ENCODE results near the gene PLXNA4. TPM values are rescaled to one million over a fixed set of nuclear protein-coding genes. Genes with fewer than 3 reads are reported as not detected.

PLXNA4 gene
- total RNA-seq, 4 donors from 2014 or later, result 4.8 to 19.7 (median 10.7) TPM

- H3K9me3 ChIP-seq, result no peaks in the 10 kb centered on the region
- WGBS, 2 donors (ENCODE audit: low coverage in 1 of 2), result 44 to 92% methylated on average over 2 to 7 of the region's 8 CpGs
- H3K4me1 ChIP-seq, result no peaks in the 10 kb centered on the region
- H3K27me3 ChIP-seq, result no peaks in the 10 kb centered on the region
- no peak overlapping the region for H3K27ac ChIP-seq
- peaks cover 0 to 23% of the 10 kb centered on the region in 2 donors for H3K36me3 ChIP-seq
- no peak for TF ChIP-seq EP300 (IDR thresholded peaks at IDR 0.05)
- TF ChIP-seq POLR2A (IDR thresholded peaks at IDR 0.05), result no peak
- no peak for TF ChIP-seq CTCF (IDR thresholded peaks at IDR 0.05)
- TF ChIP-seq POLR2AphosphoS5 (IDR thresholded peaks at IDR 0.05), result no peak
- H3K4me3 ChIP-seq, result no peak overlapping the region
- no peak for ATAC-seq
These were observed 369.7 kb downstream of the PLXNA4 start for GRCh38 chr7:132206594-132206993.

- Histone ChIP-seq H3K4me1 (no peaks in the 10 kb centered on the region), H3K9me3 (no peaks in the 10 kb centered on the region), H3K4me3 (no peak overlapping the region), H3K27ac (no peak overlapping the region), H3K36me3 (peaks cover 0 to 23% of the 10 kb centered on the region in 2 donors), H3K27me3 (no peaks in the 10 kb centered on the region)
- no peak for ATAC-seq
- TF ChIP-seq POLR2AphosphoS5 (IDR thresholded peaks at IDR 0.05), result no peak
- TF ChIP-seq EP300 (IDR thresholded peaks at IDR 0.05), result no peak
- TF ChIP-seq CTCF (IDR thresholded peaks at IDR 0.05), result no peak
- no peak for TF ChIP-seq POLR2A (IDR thresholded peaks at IDR 0.05)
These were observed 370.8 kb downstream of the PLXNA4 start for GRCh38 chr7:132205509-132205908.

DNA sequence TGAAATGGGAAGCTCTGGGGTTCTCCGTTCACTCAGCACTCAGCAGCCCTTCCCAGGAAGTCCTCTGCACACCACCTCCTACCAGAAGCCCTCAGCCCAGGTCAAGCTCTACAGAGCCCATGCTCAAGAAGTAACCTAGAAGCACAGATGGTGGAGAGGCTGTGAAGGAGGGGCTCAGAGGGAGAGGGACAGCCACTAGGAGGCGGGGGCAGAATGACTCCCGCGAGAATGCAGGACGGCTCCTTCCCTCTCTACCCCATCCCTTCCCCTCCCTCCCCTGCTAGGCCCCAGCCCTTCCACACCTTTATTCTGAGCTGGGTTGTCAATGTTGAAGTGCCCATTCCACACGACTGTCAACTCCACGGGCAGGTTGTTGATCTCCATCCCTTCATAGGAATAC is 373.2 kb downstream of the PLXNA4 start:
- Histone ChIP-seq H3K27me3 (no peaks in the 10 kb centered on the region), H3K9me3 (no peaks in the 10 kb centered on the region), H3K4me1 (no peaks in the 10 kb centered on the region), H3K36me3 (peaks cover 0 to 9% of the 10 kb centered on the region in 2 donors), H3K4me3 (no peak overlapping the region), H3K27ac (no peak overlapping the region)
- ATAC-seq, result no peak
- TF ChIP-seq CTCF (IDR thresholded peaks at IDR 0.05) (no peak), EP300 (IDR thresholded peaks at IDR 0.05) (no peak), POLR2A (IDR thresholded peaks at IDR 0.05) (no peak), POLR2AphosphoS5 (IDR thresholded peaks at IDR 0.05) (no peak)
- 60 to 100% methylated on average over 1 of the region's 7 CpGs for WGBS, 2 donors (ENCODE audit: low coverage in 1 of 2)

DNA sequence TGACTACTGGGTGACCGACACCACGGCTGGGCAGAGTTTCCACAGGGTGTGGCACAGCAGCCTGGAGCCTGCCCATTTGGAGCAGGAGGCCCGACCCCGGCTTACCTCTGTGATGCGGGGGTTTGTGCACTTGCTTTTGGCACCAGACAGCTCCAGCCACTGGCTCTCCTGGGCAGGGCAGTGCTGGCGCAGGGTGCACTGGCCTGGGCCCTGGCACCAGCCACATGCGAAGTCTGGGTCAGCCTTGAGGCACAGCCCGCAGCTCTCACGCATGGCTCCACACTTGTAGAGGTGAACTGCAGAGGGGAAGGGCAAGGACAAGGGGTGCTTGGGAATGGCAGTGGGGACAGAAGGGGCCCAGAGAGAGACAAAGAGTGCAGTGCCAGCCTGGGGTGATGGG is 373.7 kb downstream of the PLXNA4 start:
- Histone ChIP-seq H3K4me3 (no peak overlapping the region), H3K27me3 (no peaks in the 10 kb centered on the region), H3K4me1 (no peaks in the 10 kb centered on the region), H3K9me3 (no peaks in the 10 kb centered on the region), H3K27ac (no peak overlapping the region), H3K36me3 (peaks cover 0 to 14% of the 10 kb centered on the region in 2 donors)
- WGBS, 2 donors (ENCODE audit: low coverage in 1 of 2), result no CpG with 5 or more reads among the region's 9 CpGs
- TF ChIP-seq POLR2A (IDR thresholded peaks at IDR 0.05), result no peak
- TF ChIP-seq CTCF (IDR thresholded peaks at IDR 0.05), result no peak
- no peak for TF ChIP-seq POLR2AphosphoS5 (IDR thresholded peaks at IDR 0.05)
- TF ChIP-seq EP300 (IDR thresholded peaks at IDR 0.05), result no peak
- no peak for ATAC-seq

- TF ChIP-seq EP300 (IDR thresholded peaks at IDR 0.05) (no peak), POLR2AphosphoS5 (IDR thresholded peaks at IDR 0.05) (no peak), POLR2A (IDR thresholded peaks at IDR 0.05) (no peak), CTCF (IDR thresholded peaks at IDR 0.05) (no peak)
- 51% methylated on average over 2 of the region's 4 CpGs; no CpG with 5 or more reads in 1 of the 2 donors for WGBS, 2 donors (ENCODE audit: low coverage in 1 of 2)
- no peak overlapping the region for H3K4me3 ChIP-seq
- no peaks in the 10 kb centered on the region for H3K27me3 ChIP-seq
- no peak overlapping the region for H3K27ac ChIP-seq
- no peaks in the 10 kb centered on the region for H3K4me1 ChIP-seq
- no peaks in the 10 kb centered on the region for H3K9me3 ChIP-seq
- peaks cover 0 to 18% of the 10 kb centered on the region in 2 donors for H3K36me3 ChIP-seq
- no peak for ATAC-seq
These were observed 376.1 kb downstream of the PLXNA4 start for GRCh38 chr7:132200141-132200540.

All from gastroesophageal sphincter (tissue), 4 donors.